HG03045 (cell line): ENCODE results near the gene CHST9.
"Not testable (repeated sequence)": the region's sequence is repeated elsewhere in the genome, so short reads cannot be mapped to it uniquely, and the experiment has no call there.

Experiments
- ATAC-seq: cut with Tn5 transposase; IDR thresholded peaks from one replicate; pipeline ENCODE4 v1.9.1; 2021; ENCODE audit warnings: mild to moderate bottlenecking, moderate library complexity; ENCODE audit not compliant: unreplicated experiment

Gene CHST9

GRCh38 chr18:27175245-27175644 is 9.9 kb downstream of the CHST9 start:
- ATAC-seq = no peak

DNA sequence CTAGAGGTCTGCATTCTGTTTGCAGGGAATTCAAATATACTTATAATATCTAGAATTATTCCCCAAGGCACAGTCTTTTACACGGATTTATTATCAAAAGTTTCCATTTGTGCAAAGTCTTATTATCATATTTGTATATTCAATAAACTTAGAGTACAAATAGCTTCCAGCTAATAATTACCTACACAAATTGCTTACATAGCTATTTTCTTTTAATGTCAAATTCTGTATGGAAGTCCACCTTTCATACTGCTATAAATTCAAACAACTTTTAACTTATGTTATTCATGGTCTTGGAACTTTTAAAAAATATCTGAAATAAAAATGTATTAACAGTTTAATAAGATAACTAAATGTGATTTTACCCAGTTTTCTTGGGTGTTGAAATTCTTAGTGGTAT is 13.1 kb downstream of the CHST9 start:
- ATAC-seq = no peak

DNA sequence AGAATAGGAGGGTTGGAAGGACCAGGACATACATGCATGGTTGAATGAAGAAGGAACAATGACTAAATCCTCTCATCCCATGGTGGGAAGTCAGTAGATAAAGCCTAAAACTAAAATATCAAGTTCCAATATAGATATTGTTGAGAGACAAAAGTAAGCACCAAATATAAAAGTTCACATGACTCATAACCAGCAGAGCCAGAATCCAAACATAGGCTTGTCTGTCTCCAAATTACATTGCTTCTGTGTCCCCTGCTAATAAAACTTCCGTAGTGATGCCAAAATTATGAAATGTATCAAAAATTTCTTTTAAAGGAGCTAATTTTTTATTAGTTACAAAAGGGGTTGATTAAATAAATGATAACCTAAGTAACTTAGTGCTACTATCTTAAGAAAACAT is 19.7 kb downstream of the CHST9 start:
- no peak for ATAC-seq

- ATAC-seq = no peak
Measured at GRCh38 chr18:27164905-27165304, 20.2 kb downstream of the CHST9 start.

GRCh38 chr18:27163197-27163716 is 21.9 kb downstream of the CHST9 start:
- not testable (repeated sequence) for ATAC-seq

DNA sequence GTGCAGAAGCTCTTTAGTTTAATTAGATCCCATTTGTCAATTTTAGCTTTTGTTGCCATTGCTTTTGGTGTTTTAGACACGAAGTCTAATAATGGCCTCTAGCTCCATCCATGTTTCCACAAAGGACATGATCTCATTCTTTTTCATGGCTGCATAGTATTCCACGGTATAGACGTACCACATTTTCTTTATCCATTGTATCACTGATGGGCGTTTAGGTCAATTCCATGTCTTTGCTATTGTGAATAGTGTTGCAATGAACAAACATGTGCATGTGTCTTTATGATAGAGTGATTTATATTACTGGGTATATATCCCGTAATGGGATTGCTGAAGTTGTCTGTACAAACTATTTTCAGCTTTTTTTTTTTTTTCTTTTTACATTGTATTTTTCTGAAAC is 35.9 kb downstream of the CHST9 start:
- ATAC-seq = not testable (repeated sequence)

DNA sequence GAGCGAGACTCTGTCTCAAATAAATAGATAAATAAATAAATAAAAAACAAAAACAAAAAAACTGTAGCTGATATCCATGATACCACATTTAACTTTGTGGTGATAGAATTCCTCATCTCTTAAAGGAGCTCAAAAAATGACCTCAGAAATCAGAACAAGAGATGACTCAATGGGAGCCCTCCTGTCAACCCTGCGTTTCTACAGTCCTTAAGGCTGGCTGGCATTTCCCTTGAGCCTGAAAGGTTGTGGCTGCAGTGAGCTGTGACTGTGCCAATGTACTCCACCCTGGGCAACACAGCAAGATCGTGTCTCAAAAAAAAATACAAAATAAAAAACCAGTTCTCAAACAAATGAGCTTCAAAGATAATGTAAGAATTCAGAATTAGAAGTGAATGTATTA is 40.4 kb downstream of the CHST9 start:
- no peak for ATAC-seq

DNA sequence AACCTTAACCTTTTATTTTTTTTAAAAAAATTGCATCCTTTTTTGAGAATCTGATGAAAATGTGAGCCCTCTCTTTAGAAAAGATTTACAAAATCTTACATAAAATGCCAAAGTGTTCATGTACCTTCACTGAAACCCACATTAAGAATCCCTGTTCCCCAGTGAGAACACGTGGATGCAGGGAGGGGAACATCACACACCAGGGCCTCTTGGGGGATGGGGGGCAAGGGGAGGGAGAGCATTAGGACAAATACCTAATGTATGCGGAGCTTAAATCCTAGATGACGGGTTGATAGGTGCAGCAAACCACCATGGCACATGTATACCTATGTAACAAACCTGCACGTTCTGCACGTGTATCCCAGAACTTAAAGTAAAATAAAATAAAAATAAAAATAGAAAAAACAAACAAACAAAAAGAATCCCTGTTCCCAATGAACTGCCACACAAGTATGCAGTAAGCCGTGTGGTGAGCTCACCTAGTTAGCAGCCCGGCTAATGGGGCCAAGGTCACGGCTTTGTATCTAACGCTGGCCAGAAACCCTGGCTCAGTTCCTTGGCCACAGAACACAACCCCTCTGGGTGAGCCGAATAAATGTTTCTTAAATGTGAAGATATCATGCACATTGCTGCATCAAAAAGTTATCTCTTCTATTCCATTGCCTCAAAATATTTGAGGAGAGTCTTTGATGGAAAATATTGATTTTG is 41.4 kb downstream of the CHST9 start:
- ATAC-seq = no peak

GRCh38 chr18:27142891-27143290 is 42.2 kb downstream of the CHST9 start:
- ATAC-seq = no peak

GRCh38 chr18:27141876-27142275 is 43.2 kb downstream of the CHST9 start:
- ATAC-seq = no peak

GRCh38 chr18:27138079-27138478 is 47.0 kb downstream of the CHST9 start:
- ATAC-seq = no peak

GRCh38 chr18:27136208-27136535 is 48.9 kb downstream of the CHST9 start:
- no peak for ATAC-seq

- ATAC-seq = no peak
Measured at GRCh38 chr18:27135504-27136207, 49.5 kb downstream of the CHST9 start.

GRCh38 chr18:27130065-27130630 is 55.0 kb downstream of the CHST9 start:
- ATAC-seq = no peak

DNA sequence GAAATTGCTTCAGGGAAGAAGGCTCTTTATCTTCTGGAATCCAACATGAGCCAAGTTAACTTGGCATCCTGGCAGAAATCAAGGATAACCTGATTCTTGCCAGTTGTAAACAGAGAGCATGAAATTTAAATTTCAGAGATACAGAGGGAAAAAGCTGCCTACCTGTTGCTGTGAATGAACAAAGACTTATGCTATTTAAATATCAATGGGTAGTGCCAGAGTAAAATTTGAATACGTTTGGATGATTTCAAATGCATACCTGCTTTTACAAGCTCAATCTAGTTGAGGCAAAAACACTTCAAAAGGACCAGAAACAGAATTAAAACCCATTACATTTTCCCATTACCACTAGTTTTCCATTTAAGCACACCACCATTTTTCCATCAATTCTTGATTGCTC is 60.9 kb downstream of the CHST9 start:
- ATAC-seq = no peak

DNA sequence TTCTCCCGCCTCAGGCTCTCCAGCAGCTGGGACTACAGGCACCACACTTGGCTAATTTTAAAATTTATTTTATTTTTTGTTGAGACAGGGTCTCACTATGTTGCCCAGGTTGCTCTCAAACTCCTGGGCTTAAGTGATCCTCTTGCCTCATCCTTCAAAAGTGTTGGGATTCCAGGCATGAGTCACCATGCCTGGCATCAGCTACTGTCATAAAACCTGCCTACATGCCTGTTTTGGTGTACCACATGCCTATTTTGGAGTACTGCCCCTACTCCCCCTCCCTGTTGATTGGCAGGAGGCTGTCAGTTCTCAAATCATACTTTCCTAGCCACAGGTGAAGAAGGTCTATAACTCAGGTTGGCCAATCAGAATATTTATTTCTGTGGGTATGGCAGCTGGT is 64.0 kb downstream of the CHST9 start:
- no peak for ATAC-seq

DNA sequence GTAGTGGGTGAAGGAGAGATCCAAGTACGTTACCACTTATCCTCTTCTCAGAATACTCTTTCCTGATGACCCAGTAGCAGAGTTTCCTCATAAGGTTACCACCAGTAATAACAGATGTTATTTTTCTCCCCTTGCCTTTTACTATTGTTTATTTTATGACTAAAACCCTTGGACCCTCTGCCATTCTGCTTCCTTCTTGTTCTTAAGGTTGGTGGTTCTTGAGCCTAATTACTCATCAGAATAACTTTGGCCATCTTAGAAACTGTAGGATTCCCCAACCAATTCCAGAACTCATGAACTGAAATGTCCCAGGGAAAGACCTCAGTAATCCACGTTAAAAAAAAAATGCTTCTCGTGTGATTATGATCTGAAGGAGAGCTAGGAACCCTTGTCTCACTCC is 64.9 kb downstream of the CHST9 start:
- no peak for ATAC-seq

GRCh38 chr18:27118973-27119372 is 66.1 kb downstream of the CHST9 start:
- no peak for ATAC-seq

DNA sequence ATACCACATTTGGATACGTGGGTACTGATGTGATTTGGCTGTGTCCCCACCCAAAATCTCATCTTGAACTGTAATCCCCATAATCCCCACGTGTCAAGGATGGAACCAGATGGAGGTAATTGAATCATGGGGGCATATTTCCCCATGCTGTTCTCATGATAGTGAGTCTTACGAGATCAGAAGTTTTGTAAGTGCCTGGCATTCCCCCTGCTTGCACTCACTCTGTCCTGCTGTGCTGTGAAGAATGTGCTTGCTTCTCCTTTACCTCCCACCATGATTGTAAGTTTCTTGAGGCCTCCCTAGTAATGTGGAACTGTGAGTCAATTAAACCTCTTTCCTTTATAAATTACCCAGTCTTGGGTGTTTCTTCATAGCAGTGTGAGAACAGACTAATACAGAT is 70.3 kb downstream of the CHST9 start:
- no peak for ATAC-seq

- ATAC-seq = no peak
Measured at GRCh38 chr18:27113358-27113757, 71.8 kb downstream of the CHST9 start.

DNA sequence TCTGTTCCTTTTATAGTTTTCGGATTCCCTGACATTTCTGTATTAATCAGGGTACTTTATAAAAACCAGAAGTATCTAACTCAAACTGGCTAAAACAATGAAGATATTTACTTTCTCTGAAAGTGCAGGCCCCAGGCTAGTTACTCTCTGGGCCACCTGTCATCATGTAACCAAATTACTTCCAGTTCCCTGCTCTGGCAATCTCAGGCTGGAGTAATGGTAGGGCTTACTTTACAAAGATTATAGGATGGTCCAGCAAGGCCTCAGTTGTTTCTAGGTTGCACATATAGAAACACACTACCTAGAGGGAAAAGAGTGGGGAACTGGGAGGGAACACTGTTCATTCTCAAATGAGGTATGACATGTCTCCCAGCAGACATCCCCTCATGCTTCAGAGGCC is 74.8 kb downstream of the CHST9 start:
- ATAC-seq = no peak

DNA sequence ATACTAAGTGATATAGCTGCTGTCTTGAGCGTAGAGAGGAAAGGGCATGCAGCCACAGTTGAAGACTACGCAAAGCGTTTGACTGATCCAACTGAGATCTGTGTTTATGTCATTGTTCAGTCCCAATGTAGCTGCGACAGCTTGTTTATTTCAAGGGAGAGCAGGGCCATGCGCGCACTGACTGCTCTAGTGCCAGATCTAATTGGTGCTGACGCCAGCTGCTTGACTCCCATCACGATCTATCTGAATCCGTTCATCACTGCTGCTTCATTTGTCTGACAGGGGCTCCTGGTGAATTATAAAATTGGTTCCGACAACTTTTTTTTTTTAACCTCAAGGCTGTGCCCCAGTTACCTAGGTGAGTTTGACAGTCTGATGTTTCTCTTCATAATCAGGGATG is 75.7 kb downstream of the CHST9 start:
- no peak for ATAC-seq
